HG03025 (cell line): Measurements from ENCODE around the gene ACO2.

Experiments
- ATAC-seq: cut with Tn5 transposase; IDR thresholded peaks from one replicate; pipeline ENCODE4 v1.9.1; 2021; ENCODE audit warnings: mild to moderate bottlenecking, moderate library complexity; ENCODE audit not compliant: unreplicated experiment, low FRiP score

The ACO2 gene

GRCh38 chr22:41487037-41487935 is 18.4 kb downstream of the ACO2 start:
- ATAC-seq = no peak

DNA sequence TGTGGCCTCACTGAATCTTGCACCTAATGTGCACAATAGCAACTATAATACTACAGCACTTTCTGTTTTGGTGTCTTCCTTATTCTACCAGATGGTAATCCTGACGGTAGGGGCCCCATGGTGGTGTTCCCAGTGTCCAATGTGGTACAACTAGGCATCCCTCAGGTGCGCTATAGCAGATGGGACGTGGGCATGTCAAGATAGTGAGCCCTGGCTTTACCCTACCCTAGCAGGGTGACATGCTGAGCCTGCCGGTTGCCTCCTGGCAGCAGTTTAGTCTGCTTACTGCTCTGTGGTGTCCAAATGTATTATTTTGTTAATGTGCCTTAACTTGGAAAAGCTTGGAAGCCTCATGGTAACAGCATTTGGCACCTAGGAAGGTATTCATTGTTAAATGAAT is 19.2 kb downstream of the ACO2 start:
- no peak for ATAC-seq

DNA sequence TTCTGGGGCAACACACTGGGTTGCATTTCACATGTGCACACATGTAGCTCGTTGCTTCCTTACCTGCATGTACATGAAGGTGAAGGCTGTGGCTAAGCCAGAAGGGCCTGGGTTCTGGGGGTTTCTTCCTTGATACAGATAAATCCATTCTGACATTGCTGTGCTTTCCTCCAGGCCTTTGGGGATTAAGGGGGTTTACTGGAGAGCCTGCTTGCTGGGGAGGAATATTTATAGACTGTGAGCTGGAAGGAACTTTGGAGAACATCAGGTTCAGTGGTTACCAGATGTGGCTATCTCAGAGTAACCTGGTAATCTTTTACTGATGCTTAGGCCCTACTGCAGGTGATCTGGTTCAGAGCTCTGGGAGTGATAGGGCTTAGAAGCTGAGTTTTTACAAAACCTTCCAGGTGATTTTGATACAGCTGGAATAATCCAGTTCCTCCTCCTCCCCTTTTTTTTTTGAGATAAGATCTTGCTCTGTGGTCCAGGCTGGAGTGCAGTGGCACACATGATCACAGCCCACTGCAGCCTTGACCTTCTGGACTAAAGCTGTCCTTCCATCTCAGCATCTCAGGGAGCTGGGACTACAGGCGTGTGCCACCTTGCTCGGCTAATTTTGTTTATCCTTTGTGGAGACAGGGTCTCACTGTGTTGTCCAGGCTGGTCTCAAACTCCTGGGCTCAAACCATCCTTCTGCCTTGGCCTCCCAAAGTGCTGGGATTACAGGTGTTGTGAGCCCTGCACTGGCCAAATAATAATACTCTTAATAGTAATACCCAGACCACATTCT is 19.9 kb downstream of the ACO2 start:
- ATAC-seq = no peak

GRCh38 chr22:41491374-41492100 is 22.6 kb downstream of the ACO2 start:
- ATAC-seq = no peak

DNA sequence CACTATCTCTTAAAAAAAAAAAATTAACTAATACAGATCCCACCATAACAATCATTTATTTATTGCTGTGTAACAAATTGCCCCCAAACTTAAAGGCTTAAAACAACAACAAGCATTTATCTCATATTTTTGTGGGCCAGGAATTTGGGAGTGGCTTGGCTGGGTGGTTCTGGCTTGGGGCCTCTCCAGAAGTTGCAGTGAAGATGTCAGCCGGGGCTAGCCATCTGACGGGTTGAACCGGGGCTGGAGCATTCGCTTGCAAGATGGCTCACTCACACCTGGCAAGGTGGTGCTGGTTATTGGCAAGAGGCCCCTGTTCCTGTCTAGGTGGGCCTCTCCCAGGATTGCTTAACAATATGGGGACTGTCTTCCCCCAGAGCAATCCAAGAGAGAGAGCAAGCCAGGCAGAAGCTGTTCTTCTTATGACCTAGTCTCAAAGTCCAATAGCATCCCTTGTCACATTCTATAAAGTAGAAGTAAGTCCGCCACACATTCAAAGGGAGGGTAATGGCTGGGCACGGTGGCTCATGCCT is 29.5 kb downstream of the ACO2 start:
- ATAC-seq = no peak

DNA sequence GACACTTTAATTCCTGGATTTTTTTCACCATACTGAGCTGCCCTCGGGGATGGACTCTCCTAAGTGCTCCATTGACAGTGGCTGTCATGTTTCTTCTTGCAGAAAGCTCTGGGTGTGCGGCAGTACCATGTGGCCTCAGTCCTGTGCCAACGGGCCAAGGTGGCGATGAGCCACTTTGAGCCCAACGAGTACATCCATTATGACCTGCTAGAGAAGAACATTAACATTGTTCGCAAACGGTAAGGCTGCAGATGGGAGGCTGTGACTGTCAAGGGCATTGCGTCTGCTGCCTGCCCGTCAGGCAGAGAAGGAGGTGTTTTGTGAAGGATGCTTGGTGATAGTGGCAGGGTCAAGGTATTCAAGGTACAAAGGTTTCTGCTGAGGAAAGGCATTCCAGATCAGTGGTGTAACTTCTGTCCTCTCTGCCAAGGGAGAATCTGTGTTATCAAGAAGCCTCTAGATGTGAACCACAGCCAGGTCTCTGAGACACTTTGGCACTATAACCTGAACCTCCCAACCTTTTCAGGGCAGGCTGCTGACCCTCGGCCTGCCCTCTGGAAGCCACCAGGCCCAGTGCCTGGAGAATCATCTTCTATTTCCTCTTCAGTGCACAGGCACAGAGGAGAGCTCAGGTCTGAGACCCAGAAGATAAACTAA is 30.8 kb downstream of the ACO2 start:
- ATAC-seq = no peak

DNA sequence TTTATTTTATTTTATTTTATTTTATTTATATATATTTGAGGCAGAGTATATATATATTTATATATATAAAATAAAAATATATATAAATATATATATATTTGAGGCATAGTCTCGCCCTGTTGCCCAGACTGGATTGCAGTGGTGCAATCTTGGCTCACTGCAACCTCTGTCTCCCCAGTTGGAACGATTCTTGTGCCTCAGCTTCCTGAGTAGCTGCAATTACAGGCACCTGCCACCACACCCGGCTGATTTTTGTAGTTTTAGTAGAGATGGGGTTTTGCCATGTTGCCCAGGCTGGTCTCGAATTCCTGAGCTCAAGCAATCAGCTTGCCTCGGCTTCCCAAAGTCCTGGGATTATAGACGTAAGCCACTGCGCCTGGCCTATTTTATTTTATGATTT is 31.4 kb downstream of the ACO2 start:
- ATAC-seq = no peak

DNA sequence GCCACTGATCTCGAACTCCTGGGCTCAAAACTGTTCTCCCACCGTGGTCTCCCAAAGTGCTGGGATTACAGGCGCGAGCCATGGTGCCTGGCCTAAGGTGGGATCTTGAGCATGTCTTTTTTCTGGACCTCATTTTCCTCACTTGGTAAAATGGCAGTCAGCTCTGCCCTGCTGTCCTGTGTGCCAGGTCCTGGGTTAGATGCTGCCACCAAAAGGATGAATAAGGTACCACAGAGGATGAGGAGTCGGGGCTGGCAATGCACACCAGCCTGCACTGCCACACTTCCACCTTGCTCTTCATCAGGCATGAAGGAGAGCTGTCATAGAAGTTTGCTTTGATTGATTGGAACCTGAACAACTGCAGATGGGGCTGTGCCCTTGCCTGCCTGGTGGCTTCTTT is 32.3 kb downstream of the ACO2 start:
- ATAC-seq = no peak

GRCh38 chr22:41504397-41504796 is 35.5 kb downstream of the ACO2 start:
- ATAC-seq = no peak

DNA sequence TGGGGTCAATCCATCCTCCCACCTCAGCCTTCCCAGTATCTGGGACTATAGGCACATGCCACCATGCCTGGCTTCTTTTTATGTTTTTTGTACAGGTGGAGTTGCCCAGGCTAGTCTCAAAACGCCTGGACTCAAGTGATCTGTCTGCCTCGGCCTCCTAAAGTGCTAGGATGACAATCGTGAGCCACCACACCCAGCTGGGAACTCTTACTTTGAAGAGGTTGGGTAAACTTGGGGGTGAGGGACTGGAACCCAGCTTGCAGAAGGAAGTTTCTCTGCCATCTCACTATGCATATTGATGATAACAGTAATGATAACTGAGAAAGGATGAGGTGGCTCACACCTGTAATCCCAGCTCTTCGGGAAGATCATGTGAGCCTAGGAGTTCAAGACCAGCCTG is 35.9 kb downstream of the ACO2 start:
- ATAC-seq = no peak

DNA sequence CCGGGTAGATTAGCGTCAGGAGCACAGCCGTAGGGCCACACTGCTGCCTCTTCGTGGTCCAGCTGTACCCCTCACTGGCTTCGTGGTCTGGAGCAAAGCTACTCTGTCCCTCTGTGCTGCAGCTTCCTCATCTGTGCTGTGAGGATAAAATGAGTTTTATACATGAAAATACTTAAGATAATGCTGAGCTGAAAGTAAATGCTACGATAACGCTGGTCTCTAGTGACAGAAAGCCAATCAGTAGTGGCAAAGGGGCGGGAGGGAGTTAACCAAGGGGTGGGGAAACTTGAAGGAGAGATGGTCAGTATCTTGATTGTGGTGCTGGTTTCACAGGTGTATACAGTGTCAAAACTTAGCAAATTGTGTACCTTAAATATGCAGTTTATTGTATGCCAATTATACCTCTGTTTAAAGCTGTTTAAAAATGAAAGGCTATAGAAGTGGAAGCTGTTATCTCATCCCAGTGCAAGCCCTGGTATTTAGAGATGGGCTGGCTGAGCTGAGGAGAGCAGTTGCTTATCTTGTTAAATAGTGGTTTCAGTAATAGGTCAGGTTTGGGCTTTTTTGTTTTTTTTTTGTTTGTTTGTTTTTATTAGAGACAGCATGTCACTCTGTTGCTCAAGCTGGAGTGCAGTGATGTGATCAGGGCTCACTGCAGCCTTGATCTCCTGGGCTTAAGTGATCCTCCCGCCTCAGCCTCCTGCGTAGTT is 36.7 kb downstream of the ACO2 start:
- no peak for ATAC-seq

DNA sequence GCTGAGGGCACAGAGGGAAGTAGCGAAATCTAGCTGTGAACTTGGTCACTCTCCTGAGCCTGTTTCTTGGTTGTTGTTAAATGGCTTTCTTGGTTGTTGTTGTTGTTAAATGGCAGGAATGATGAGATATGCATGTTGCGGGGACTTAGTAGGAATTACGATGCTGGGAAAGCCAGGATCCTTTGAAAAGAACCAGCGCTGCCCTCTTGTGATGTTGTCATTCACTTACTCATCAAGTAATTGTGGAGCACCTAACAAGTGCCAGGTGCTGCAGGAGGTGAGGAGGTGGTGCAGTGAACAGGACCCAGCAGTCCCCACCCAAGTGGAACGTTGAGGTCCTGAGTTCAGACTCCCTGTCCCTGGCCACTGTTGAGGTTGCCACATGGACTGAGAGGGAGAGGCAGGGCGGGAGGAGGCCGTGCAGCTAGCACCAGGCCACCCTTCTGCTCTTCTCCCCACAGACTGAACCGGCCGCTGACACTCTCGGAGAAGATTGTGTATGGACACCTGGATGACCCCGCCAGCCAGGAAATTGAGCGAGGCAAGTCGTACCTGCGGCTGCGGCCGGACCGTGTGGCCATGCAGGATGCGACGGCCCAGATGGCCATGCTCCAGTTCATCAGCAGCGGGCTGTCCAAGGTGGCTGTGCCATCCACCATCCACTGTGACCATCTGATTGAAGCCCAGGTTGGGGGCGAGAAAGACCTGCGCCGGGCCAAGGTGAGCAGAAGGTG is 38.6 kb downstream of the ACO2 start:
- ATAC-seq = no peak

DNA sequence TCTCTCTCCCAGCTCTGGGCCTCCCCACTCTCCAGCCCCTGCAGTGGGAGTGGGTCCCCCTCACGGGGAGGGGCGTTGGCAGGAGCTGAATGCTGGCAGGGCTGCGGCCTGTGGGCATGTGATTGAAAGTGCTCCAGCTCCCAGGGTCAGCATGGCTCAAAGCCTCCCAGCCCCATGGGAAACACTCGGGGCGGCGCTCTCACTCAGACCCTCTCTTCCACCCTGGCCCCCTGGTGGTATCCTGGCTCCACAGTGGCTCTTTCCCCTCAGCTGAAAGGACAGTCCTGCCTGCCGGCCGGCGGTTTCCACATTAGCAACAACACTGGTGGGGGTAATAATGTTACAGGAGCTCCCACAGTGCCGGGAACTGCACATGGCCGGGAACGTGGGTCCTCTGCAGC is 39.9 kb downstream of the ACO2 start:
- no peak for ATAC-seq

DNA sequence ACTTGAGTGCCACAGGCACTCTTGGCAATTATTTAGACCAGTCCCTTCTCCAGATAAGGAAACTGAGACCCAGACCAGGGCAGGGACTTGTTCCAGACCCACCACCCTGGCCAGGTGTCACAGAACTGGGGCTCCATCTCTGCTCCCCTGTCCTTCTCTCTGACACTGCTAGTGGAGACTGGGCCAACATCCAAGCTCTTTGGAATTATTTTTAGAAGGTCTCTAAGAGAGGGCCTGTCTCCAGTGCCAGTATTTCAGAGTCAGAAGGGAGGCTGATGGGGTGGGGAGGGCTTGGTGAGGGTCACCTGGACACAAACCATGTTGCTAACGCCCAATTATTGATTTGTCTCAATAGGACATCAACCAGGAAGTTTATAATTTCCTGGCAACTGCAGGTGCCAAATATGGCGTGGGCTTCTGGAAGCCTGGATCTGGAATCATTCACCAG is 42.6 kb downstream of the ACO2 start:
- ATAC-seq = no peak

DNA sequence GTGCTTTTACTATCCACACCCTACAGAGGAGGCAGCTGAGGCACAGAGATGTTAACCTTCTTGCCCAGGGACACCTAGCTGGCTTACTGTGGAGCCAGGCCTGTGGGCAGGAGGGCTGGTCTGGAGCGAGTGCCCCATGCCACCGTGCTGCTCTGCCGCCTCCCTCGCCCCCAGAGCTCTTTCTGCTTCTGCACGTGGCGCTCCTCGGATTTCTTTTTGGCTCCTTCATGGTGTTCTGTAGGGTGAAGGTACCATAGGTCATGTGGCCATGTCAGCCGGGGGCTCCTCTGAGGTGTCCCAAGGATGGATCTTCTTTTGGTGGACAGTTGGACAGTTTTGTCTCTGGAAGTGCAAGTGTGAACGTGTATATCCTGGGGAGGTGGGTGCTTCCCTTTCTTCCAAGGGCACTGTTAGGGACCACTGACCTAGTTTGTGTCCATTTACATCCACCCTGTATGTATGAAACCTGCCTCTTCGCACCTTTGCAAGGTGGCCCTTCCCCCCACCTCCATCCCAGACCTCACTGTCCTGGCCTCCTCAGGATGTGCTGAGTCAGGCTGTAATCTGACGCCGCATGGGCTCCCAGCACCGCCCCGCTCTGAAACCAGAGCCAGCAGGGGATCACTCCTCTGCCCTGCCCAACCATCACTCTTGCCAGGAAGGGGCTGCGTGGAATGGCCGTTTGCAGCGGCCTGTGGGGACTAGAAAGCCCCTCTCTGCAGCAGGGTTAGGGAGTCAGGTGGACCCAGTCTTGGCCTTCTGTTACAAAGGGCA is 43.7 kb downstream of the ACO2 start:
- no peak for ATAC-seq

- ATAC-seq = no peak
Measured at GRCh38 chr22:41513391-41513790, 44.5 kb downstream of the ACO2 start.

DNA sequence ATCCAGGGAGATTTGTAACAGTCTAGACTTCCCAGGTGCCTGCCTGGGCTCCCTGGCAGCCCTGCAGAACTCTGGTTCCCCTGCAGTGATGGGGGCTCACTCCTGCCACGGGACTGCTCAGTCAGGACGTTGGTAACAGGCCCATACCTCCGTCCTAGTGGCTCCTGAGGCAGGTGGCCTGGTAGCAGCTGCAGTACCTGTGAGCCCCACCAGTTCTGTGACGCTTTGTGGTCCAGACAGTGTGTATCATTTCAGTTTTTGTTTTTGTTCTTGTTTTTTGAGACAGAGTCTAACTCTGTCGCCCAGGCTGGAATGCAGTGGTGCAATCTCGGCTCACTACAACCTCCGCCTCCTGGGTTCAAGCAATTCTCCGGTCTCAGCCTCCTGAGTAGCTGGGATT is 47.5 kb downstream of the ACO2 start:
- no peak for ATAC-seq
